KOPT-K1 (cell line): ENCODE data around the gene IFNA21.
"Not testable (repeated sequence)": the region's sequence is repeated elsewhere in the genome, so short reads cannot be mapped to it uniquely, and the experiment has no call there.

ENCODE experiments used
- H3K27ac ChIP-seq: fragments of 200-600 bp; sonication (generic); 2 replicates; pipeline ENCODE4 v1.5.1; 2016; ENCODE audit warnings: antibody characterized with exemption, mild to moderate bottlenecking, low read depth, low read length; ENCODE audit not compliant: poor library complexity, severe bottlenecking
- H3K36me3 ChIP-seq: fragments of 200-600 bp; sonication (generic); 2 replicates; pipeline ENCODE4 v1.5.1; 2017; ENCODE audit warnings: antibody characterized with exemption, mild to moderate bottlenecking, low read length, moderate library complexity; ENCODE audit not compliant: insufficient read depth
- H3K9me3 ChIP-seq: fragments of 200-600 bp; sonication (generic); 2 replicates; pipeline ENCODE4 v1.5.1; 2017; ENCODE audit warnings: antibody characterized with exemption, low read length, mild to moderate bottlenecking; ENCODE audit not compliant: insufficient read depth, poor library complexity, severe bottlenecking

Gene IFNA21

DNA sequence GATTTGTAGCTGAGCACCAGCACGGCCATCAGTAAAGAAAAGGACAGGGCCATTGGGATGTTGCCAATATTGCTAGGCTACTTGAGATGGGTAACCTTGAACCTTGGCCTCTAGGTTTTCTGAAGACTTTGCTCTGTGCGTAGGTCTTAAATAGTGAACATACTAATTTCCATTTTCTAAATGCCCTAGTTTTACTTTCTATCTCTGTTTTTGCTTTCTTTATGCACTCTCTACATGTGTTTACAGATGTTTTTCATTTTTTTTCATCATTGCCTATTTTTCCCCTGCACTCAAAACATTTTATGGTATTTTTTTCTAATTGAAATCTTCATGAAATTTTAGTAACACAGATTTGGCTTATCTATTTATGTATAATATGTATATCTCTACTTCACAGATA, at the start of gene IFNA21:
Gene IFNA21 (minus strand): TSS at position 101 of the 400 bp plus-strand sequence. CDS start 48 bp downstream, at position 53.
- H3K27ac ChIP-seq, H3K9me3 ChIP-seq, H3K36me3 ChIP-seq: not testable (repeated sequence)

DNA sequence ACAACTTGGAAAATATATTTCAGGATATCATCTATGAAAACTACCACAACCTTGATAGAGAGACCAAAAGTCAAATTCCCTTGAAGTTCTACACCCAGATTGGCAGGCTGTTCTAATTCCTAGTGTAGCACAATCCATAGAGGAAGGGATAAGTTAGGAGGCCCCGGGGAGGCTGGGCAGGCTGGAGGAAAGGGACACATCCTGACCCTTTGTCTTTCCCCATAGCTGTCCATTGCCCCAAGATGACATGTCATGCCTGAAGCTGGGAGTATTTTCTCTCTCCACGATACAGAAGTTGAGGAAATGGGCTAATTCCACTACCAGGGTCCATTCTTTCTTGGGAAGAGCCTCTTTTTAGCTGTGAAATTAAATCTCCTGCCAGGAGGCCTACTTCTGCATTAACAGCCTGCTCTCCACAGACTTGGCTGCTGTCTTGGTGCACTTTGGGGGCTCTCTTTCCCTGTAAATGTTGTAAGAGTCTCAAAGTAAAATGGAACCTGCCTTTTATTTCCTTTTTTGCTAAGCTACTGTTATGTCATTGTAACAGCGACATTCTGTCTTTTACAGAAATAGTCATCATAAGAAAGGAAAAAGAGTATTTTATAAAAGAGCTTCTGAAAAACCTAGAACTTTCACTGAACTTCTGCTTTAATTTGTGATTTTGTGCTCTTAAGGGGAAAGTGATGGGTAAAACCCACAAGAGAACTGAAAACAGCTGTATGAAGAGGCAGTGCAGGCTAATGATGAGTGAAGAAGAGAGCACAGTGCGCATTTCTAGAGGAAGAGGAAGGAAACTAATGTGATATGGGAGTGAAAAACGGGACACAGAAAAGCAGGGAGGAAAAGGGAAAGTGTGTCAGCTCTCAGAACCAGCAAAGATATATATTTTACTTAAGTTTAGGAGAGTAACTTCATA, 47.2 kb upstream of the IFNA21 start:
- not testable (repeated sequence) for H3K9me3 ChIP-seq, H3K27ac ChIP-seq, H3K36me3 ChIP-seq

DNA sequence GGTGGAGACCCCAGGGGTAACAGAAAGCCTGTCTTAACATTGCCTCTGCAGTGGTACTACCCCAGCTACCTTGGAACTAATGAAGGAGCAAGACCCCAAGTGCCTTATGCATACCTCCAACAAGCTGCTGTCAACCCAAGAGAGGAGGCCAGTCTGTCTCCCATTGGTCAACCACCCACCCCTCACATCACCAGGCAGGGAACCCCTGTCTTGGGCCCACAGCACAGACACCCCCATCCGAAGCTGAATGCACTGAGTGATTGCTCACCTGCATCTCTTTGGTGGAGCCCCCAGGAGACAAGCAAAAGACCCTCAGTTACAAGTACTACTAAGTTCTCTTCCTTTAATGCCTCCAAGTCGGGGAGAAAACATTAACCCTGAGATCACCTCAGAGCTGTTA, 45.7 kb upstream of the IFNA21 start:
- H3K27ac ChIP-seq, H3K9me3 ChIP-seq, H3K36me3 ChIP-seq: not testable (repeated sequence)

DNA sequence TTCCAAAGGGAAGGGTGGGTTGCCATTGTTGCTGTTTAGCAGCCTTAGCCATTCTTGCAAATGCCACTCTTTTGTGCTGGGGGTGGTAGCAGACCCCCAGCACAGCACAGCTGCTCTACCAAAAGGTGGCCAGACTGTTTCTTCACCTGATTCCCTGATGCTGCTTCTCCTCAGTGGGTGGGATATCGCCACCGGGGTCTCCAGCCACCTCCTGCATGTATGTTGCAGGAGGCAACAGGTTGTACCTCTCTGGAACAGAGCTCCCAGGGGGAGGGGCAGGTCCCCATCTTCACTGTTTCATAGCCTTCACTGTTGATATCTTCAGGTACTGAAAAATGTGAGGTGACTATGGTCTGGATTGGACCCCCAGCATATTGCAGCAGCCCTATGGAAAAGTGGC, 44.3 kb upstream of the IFNA21 start:
- not testable (repeated sequence) for H3K9me3 ChIP-seq, H3K36me3 ChIP-seq, H3K27ac ChIP-seq

DNA sequence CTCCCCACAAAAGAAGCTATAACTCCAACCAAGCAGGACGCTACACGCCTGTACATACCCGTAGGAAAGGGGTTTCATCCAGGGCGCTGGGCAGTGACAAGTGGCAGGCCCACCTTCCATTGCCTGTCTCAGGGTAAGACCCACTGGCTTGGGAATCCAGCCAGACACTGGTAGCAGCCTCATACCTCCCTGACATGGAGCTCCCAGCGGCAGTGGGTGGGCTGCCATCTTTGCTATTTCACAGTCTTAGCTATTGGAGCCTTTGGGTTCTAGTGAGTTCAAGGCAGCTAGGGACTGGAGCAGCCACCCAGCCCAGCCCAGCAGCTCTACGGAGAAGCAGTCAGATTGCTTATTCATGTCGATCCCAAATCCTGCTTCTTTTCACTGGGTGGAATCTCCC, 43.9 kb upstream of the IFNA21 start:
- no peaks in the 10 kb centered on the region for H3K36me3 ChIP-seq
- no peak overlapping the region for H3K27ac ChIP-seq
- no peaks in the 10 kb centered on the region for H3K9me3 ChIP-seq

DNA sequence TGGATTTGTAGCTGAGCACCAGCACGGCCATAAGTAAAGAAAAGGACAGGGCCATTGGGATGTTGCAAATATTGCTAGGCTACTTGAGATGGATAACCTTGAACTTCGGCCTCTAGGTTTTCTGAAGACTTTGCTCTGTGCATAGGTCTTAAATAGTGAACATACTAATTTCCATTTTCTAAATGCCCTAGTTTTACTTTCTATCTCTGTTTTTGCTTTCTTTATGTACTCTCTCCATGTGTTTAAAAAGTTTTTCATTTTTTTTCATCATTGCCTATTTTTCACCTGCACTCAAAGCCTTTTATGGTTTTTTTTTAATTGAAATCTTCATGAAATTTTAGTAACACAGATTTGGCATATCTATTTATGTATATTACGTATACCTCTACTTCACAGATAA, 40.6 kb upstream of the IFNA21 start, which contains the start of gene IFNA10:
Gene IFNA10 (minus strand): TSS at position 101 of the 400 bp plus-strand sequence. CDS start 46 bp downstream, at position 55.
- H3K27ac ChIP-seq, H3K9me3 ChIP-seq, H3K36me3 ChIP-seq: not testable (repeated sequence)

DNA sequence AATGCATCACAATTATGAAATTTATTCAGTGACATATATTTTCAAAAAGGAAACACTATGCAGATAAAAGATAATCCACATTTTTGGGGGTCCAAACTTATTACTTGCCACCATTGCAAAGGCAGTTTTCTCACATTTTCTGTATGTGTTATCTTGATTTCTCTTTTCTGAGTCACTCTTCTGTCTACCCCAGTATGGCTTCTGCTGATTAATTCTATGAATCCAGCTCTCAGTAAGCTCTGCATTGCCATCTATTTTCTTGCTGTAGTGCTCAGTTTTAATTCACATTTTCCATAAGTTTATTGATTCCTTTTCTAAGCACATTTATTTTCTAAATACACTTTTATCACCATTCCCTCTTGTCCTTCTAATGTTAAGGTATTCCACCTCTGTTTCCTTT, 38.7 kb upstream of the IFNA21 start:
- no peak overlapping the region for H3K27ac ChIP-seq

DNA sequence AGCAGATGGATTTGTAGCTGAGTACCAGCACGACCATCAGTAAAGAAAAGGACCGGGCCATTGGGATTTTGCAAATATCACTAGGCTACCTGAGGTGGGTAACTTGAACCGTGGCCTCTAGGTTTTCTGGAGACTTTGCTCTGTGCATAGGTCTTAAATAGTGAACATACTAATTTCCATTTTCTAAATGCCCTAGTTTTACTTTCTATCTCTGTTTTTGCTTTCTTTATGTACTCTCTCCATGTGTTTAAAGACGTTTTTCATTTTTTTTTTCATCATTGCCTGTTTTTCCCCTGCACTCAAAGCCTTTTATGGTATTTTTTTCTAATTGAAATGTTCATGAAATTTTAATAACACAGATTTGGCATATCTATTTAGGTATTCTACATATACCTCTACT, 35.6 kb upstream of the IFNA21 start, which contains the start of gene IFNA7:
Gene IFNA7 (minus strand): TSS at position 101 of the 400 bp plus-strand sequence. CDS start 40 bp downstream, at position 61.
- not testable (repeated sequence) for H3K27ac ChIP-seq, H3K36me3 ChIP-seq, H3K9me3 ChIP-seq

More for the DNA sequence above, 38.7 kb upstream of the IFNA21 start:
- no peaks in the 10 kb centered on the region for H3K36me3 ChIP-seq
- peaks cover 6% of the 10 kb centered on the region for H3K9me3 ChIP-seq

DNA sequence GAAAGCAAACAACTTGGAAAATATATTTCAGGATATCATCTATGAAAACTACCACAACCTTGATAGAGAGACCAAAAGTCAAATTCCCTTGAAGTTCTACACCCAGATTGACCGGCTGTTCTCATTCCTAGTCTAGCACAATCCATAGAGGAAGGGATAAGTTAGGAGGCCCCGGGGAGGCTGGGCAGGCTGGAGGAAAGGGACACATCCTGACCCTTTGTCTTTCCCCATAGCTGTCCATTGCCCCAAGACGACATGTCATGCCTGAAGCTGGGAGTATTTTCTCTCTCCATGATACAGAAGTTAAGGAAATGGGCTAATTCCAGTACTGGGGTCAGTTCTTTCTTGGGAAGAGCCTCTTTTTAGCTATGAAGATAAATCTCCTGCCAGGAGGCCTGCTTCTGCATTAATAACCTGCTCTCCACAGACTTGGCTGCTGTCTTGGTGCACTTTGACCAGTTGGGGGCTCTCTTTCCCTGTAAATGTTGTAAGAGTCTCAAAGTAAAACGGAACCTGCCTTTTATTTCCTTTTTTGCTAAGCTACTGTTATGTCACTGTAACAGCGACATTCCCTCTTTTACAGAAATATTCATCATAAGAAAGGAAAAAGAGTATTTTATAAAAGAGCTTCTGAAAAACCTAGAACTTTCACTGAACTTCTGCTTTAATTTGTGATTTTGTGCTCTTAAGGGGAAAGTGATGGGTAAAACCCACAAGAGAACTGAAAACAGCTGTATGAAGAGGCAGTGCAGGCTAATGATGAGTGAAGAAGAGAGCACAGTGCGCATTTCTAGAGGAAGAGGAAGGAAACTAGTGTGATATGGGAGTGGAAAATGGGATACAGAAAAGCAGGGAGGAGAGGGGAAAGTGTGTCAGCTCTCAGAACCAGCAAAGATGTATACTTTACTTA, 28.7 kb upstream of the IFNA21 start:
- H3K9me3 ChIP-seq, H3K27ac ChIP-seq, H3K36me3 ChIP-seq: not testable (repeated sequence)

DNA sequence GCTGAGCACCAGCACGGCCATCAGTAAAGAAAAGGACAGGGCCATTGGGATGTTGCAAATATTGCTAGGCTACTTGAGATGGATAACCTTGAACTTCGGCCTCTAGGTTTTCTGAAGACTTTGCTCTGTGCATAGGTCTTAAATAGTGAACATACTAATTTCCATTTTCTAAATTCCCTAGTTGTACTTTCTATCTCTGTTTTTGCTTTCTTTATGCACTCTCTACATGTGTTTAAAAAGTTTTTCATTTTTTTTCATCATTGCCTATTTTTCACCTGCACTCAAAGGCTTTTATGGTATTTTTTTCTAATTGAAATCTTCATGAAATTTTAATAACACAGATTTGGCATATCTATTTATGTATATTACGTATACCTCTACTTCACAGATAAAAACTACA, 21.0 kb upstream of the IFNA21 start, which contains the start of gene IFNA4:
Gene IFNA4 (minus strand): TSS at position 101 of the 400 bp plus-strand sequence. CDS start 56 bp downstream, at position 45.
- H3K27ac ChIP-seq, H3K36me3 ChIP-seq, H3K9me3 ChIP-seq: not testable (repeated sequence)

DNA sequence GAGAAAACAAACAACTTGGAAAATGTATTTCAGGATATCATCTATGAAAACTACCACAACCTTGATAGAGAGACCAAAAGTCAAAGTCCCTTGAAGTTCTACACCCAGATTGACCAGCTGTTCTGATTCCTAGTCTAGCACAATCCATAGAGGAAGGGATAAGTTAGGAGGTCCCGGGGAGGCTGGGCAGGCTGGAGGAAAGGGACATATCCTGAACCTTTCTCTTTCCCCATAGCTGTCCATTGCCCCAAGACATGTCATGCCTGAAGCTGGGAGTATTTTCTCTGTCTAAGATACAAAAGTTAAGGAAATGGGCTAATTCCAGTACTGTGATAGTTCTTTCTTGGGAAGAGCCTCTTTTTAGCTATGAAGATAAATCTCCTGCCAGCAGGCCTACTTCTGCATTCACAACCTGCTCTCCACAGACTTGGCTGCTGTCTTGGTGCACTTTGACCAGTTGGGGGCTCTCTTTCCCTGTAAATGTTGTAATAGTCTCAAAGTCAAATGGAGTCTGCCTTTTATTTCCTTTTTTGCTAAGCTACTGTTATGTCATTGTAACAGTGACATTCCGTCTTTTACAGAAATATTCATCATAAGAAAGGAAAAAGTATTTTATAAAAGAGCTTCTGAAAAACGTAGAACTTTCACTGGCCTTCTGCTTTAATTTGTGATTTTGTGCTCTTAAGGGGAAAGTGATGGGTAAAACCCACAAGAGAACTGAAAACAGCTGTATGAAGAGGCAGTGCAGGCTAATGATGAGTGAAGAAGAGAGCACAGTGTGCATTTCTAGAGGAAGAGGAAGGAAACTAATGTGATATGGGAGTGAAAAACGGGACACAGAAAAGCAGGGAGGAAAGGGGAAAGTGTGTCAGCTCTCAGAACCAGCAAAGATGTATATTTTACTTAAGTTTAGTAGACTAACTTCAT, 16.6 kb upstream of the IFNA21 start:
- not testable (repeated sequence) for H3K27ac ChIP-seq, H3K9me3 ChIP-seq, H3K36me3 ChIP-seq

DNA sequence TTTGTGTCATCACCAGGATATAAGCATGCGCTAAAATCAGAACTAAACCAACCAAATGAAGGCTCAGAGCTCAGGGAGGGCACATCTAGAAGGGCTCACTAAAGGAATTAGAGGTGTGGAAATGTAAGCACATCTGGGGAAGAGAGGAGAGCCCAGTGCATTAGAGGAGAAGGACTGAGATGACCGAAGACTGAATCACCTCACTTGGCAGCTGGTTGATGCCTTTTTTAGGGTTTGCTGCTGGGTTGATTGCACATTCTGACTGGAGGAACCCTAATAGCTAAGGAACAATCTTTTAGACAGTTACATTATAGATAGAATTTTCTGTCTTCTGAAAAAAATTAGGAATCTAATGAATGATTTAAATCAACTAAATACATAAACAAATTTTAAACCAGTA, 8.2 kb upstream of the IFNA21 start:
- Histone ChIP-seq H3K27ac (no peak overlapping the region), H3K36me3 (no peaks in the 10 kb centered on the region), H3K9me3 (no peaks in the 10 kb centered on the region)

DNA sequence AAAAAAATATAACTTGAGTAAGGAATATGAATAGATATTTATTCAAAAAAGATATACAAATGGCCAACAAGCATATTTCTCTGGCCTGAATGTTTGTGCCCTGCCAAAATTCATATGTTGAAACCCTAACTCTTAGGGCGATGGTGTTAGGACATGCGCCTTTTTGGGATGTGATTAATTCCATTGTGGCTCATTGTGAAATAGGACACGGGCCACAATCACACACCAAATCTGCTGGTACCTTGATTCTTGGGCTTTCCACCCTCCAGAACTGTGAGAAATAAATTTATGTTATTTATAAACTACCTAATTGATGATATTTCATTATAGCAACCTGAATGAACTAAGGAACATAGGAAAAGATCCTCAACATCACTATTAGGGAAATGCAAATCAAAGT, 5.7 kb upstream of the IFNA21 start:
- Histone ChIP-seq H3K9me3 (no peaks in the 10 kb centered on the region), H3K36me3 (no peaks in the 10 kb centered on the region), H3K27ac (no peak overlapping the region)

DNA sequence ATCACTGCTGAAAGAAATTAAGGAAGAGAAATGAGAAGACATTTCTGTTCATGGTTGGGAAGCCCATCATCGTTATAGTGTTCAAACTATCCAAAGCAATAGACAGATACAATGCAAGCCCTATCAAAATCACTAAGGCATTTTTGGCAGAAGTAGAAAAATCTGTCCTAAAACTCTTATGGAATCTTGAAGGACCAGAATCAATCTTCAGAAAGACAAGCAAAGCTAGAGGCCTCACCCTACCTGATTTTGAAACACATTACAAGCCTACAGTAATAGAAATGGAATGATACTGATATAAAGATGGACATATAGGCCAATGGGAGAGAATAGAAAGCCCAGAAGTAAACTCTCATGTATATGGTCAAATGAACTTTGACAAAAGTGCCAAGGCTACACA, 4.9 kb upstream of the IFNA21 start:
- Histone ChIP-seq H3K36me3 (no peaks in the 10 kb centered on the region), H3K27ac (no peak overlapping the region), H3K9me3 (no peaks in the 10 kb centered on the region)
